ENCODE measurements around the gene COPB1. TPM values are rescaled to one million over a fixed set of nuclear protein-coding genes. Genes with fewer than 3 reads are reported as not detected.

COPB1 gene
- total and polyA plus RNA-seq, 2 of the 13 experiments (the other 11 are each of a cell fraction or from before 2014, with no cell fraction given): 114 to 195 TPM

- TF ChIP-seq POLR2AphosphoS5 (IDR thresholded peaks at IDR 0.05; ENCODE audit: low read depth, low read length) (peak; percentile 98), KIAA2018 (CRISPR knock-in tag; IDR thresholded peaks at IDR 0.05; ENCODE audit: borderline replicate concordance) (no peak), MTF2 (CRISPR knock-in tag; IDR thresholded peaks at IDR 0.05; ENCODE audit: borderline replicate concordance) (0 out of 2 replicates have a peak, but pooled peaks have one; percentile 56), HCFC1 (IDR thresholded peaks at IDR 0.05; ENCODE audit: low read depth, low read length) (no peak), ZNF547 (CRISPR knock-in tag; IDR thresholded peaks at IDR 0.05) (0 out of 2 replicates have a peak, but pooled peaks have one; percentile 41), ZNF18 (CRISPR knock-in tag; IDR thresholded peaks at IDR 0.05; ENCODE audit: insufficient replicate concordance) (peak; percentile 52), NFYB (CRISPR knock-in tag; IDR thresholded peaks at IDR 0.05) (no peak), PHF20 (CRISPR knock-in tag; IDR thresholded peaks at IDR 0.05) (peak; percentile 76), HNRNPL (IDR thresholded peaks at IDR 0.05; ENCODE audit: low read depth, low read length) (0 out of 2 replicates have a peak, but pooled peaks have one; percentile 37), MBD4 (IDR thresholded peaks at IDR 0.05; ENCODE audit: borderline replicate concordance, low read length) (no peak), EHMT2 (IDR thresholded peaks at IDR 0.05; ENCODE audit: borderline replicate concordance, low read depth, low read length) (no peak), DNMT1 (CRISPR knock-in tag; IDR thresholded peaks at IDR 0.05) (0 out of 2 replicates have a peak, but pooled peaks have one; percentile 46), HOXA3 (CRISPR knock-in tag; IDR thresholded peaks at IDR 0.05) (peak; percentile 77), ZNF776 (CRISPR knock-in tag; IDR thresholded peaks at IDR 0.05) (0 out of 2 replicates have a peak, but pooled peaks have one; percentile 49), ZNF350 (CRISPR knock-in tag; IDR thresholded peaks at IDR 0.05; ENCODE audit: borderline replicate concordance, low read depth) (peak; percentile 61; the same call in 1 of the 2 replicates), SYNCRIP (IDR thresholded peaks at IDR 0.05; ENCODE audit: insufficient read depth, low read depth, low read length) (no peak), BRD4 (CRISPR knock-in tag; IDR thresholded peaks at IDR 0.05) (no peak)
Observed at GRCh38 chr11:14499560-14500180, at the start of gene COPB1 (continued).
